HG02884 (cell line): Measurements from ENCODE around the gene KRT76.
"Not testable (repeated sequence)": the region's sequence is repeated elsewhere in the genome, so short reads cannot be mapped to it uniquely, and the experiment has no call there.

ENCODE experiments used
- ATAC-seq: cut with Tn5 transposase; IDR thresholded peaks from one replicate; pipeline ENCODE4 v1.9.1; 2021; ENCODE audit warnings: mild to moderate bottlenecking, moderate library complexity; ENCODE audit not compliant: unreplicated experiment

Gene KRT76

DNA sequence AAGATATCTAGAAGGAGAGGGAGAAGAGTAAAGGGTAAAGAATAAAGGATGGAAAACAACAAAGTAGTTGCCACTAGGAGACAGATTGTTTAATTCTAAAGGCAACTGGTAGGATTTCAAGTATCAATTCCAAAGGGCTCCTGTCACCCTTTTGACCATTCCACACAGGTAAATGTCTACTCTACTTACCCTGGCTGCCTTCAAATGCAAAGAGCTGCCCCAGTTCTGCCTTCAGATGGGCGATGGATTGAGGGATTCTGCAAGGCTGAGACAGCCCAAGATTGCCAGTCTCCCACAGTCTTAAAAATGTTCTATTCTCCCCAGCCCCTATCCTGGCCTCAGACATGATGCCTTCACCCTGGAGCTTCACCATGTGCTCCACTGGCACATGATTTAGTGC, 11.4 kb downstream of the KRT76 start:
- ATAC-seq, result no peak

DNA sequence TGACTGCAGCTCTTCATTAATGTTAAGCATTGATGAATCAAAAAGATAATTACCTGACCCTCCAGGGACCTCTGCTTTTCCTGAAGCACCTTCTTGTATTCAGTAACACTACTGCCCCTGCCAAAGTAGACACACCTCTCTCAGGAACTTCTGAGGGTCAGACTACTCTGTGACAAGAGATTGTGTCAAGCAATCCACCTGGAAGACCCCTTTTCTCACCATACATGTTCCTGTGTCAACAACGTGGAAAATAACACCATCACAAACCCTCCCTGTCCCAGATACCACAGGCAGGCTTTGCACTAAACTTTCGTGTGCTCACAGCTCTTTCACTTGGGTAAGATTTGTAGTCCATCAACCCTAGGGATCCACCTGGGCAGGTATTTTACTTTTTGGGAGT, 13.2 kb downstream of the KRT76 start:
- no peak for ATAC-seq

DNA sequence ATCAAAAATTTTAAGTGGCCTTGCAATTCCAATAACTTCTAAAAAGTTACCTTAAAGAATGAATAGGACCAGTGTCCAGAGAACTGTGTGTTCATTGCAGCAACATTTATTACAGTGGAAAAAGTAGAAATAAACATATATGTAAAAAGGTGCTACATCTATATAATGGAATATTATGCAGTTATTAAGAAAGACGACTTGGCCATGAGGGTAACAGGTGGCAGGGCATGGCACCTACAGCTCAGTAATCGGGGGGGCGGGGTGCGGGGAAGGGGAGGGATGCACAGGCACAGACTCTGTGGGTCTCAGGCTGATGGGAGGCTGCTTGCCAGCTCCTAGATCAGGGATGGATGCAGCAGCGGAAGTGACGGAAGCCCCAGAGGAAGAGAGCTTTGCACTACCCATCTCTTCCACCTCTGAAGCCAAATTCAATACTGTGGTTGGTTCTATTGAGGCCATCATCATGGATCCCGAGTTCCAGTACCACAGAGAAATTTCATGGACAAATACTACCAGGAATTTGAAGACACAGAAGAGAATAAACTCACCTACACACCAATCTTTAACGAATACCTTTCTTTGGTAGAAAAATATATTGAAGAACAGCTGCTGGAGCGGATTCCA, 14.0 kb downstream of the KRT76 start:
- ATAC-seq, result no peak

DNA sequence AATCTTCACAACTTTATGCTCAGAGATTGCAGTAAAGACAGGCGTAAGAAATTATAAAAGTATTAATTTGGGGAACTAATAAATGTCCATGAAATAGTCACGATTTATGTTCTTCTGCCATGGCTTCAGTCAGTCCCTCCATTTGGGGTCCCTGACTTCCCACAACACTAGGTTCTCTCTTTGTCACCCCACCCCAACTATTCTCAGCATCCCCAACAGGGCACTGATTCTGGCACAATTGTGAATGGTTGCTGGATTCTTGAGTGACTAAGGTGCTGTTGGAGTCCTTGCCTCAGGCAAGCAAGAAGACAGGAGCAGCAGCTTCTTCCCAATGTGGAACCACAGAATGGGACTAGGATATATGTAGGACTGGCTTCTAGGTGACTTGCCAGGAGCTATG, 15.3 kb downstream of the KRT76 start:
- ATAC-seq, result no peak

DNA sequence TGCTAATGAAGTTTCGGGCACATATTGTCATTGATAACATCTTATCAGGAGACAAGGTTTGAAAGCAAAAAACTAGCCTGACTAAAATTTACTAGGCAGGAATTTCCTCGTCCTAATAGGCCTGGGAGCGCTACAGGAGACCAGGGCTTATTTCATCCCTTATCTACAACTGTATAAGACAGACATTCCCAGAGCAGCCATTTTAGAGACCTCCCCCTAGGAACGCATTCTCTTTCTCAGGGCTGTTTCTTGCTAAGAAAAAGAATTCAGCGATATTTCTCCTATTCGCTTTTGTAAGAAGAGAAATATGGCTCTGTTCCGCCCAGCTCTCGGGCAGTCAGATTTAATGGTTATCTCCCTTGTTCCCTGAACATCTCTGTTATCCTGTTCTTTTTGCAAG, 15.9 kb downstream of the KRT76 start:
- ATAC-seq, result not testable (repeated sequence)

DNA sequence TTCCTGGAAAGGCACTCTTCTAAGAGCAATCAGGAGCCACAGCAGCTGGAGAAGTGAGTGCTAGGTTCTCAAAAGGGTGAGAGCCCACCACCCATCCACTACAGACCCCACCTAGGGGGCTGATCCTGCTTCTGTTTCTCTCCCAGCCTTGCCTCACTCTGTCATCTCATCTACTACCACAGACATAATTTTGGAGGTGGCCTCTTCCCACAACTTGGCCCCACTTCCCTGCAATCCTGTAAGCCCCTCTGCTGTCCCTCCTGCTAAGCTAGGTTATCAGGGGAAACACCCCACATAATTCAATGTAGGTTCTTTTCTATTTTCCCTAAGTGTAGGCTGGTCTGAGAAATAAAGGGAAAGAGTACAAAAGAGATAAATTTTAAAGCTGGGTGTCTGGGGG, 16.5 kb downstream of the KRT76 start:
- ATAC-seq, result no peak

DNA sequence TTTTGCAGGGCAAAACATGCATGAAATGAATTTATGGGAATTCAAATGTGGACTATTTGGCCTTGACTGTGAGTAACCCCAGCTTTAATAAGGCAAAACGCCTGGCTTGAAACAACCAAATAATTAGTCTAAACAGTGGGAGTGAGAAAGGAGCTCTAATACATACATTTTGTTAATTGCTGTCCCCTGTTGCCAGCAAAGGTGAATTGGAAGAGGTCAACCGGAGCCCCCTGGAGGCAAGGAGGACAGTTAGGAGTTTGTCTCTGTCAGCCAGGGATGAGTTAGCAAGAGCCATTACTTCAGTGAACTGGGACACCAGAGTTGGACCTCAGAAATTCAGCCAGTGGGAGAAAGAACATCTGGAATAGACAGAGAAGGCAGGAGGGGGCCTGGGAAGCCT, 17.4 kb downstream of the KRT76 start:
- ATAC-seq, result no peak

DNA sequence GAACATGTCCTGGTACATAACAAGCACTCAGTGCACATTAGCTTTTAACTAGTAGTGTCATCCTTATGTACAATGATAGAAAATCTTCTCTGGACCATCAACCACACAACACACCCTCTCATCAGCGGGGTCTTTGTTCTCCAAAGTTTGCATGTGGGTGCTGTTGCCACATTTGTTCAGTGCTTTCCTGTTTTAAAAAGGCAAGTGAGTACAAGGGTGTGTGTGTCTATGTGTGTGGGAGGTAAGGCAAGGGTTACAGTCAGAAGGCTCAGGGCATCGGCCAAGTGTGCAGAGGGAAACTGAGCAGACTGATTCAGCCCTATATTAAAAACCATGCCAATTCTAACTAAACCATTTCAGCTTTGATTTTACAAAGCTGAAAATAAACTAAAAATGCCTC, 17.9 kb downstream of the KRT76 start:
- no peak for ATAC-seq

DNA sequence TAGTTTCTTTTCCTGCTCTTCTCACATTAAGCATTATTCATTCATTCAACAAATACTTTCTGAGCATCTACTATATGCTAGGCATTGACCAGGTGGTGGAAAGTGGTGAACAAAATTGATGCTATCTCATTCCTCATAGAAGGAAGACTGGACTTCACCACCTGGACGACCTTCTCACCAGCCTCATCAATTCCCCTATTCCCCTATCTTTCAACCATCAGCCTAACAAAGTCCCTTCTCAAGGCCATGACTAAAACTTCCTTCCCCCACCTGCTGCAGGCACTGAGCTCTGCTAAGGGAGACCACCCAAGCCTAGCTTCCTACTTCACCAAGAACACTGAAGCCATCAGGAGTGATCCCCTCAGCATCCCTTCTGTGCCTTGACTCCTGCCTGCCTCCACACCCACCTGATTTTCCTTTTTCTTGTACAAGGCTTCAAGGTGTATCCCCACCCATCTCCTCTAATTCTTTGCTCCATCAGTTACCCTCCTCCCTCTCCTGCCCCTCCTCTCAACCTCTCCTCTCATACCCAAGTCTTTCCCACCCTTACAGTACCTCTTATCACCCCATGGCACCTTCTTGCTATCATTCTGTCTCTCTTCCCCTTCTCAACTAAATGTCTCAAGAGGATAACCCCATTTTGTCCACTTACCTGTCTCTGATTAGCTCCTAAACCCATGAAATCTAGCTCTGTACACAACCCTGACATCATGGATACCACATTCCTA, 19.5 kb downstream of the KRT76 start:
- ATAC-seq, result no peak

DNA sequence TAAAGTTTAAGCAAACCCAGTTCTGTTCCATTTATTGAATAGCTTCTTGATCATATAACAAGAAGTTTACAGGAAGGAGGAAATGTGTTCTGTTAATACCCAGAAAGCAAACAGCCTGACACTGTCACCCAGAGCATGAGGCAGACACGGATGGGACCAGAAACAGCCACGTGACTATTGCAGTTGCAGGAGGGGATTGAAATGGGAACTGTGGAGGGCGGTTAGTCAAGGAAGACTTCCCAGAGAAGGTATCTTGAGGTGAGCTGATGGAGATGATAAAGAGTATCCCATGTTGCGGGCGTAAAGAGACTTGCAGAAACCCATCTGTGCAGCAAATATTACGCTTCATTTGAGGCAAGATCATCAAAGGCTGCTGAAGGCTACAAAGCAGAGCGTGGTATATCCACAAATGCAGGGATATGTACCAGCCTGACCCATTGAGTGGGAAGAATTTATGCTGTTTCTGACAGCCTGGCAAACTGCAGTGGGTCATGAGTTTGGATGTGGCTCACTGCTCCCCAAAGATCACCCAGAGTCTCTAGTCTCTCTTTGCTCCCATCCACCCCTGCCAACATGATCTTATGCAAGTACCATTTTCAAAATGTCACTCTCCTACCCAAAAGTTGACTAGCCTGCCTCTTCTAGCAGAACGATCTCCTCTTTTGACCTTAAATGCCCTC, 20.7 kb downstream of the KRT76 start:
- ATAC-seq, result no peak

DNA sequence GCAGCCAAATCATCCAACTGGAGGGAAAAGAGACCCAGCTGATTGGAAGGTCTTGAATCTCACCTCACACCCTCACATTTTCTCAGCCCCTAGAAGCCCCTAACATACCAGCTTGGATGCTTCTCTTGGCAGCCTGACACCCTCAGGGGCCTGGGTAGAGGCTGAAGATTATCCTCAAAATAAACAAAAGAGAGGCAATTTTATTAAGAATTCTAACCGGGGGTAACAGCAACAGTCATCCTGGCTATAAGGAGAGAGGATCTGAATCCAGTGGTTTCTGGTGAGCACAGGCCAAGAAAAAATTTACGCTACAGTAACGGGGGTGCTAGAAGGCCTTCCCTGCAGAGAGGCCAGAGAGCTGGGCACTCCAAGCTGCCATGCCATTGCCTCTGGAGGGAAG, 21.6 kb downstream of the KRT76 start:
- ATAC-seq, result no peak

DNA sequence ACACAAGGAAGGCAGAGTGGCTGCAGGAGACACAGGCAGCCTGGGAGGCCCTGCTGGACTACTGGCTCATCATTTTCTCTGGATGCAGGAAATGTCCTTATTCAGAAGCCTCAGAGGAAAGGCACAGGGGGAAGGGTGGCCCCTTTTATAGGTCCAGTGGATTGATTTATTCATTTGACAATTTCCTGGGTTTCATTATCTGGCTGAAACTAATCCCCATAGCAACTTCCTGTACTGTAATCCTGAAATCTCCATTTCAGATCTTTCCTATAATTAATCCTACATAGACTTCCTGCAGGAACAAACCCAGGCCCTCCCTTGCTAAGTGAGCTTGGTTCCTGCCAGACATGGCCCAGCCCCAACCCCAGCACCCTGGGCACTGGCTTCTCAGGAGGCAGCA, 23.0 kb downstream of the KRT76 start:
- ATAC-seq, result no peak

DNA sequence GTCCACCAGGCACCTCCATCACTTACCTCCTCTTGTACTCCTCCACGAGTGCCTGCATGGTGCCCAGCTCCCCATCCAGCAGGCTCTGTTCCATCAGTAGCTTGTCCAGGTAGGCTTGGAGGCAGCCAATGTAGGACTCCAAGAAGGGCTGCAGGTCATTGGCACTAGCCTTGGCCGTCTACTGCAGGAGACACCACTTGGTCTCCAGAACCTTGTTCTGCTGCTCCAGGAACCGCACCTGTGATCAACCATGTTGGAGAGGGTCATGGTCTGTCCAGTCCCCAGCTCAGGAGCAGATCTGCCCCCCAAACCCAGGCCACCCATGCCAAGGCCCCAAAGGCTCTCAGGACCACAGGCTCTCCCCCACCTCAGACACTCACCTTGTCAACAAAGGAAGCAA, 23.9 kb downstream of the KRT76 start:
- no peak for ATAC-seq

DNA sequence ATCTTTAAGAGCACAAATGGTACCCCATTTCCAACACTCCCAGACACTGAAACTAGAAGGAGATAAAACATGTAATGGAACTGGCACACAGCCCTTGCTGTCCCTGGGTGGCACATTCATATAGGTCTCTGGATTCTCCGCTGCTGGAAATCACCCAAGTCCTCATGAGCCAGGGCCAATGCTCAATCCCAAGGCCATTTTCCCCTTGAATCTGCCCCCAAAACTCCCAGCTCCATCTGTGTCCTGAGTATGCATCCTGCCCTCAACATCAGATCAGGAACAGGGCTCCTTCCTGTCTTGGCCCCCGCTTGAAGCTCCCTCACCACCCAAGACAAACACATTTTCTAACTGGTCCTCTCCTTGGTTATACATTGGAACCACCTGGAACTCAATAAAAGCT, 24.6 kb downstream of the KRT76 start:
- ATAC-seq, result no peak

DNA sequence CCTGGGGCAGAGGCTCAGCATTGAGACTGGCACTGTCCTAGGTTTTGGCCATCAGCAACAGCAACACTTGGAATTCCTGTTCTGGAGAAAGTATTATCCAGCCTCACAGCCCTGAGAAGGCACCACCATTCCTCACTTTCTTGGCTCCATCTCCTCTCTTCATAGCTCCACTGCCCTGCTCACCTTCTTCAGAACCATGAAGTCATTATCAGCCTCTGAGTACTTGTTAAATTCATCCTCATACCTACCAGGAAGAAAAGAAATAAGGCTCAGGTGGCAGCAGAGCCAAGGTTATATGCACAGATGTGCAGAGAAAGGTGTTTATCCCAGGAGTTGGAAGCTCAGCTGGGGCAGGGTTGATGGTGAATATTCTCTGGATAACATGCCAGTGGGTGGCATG, 25.4 kb downstream of the KRT76 start:
- ATAC-seq, result no peak

DNA sequence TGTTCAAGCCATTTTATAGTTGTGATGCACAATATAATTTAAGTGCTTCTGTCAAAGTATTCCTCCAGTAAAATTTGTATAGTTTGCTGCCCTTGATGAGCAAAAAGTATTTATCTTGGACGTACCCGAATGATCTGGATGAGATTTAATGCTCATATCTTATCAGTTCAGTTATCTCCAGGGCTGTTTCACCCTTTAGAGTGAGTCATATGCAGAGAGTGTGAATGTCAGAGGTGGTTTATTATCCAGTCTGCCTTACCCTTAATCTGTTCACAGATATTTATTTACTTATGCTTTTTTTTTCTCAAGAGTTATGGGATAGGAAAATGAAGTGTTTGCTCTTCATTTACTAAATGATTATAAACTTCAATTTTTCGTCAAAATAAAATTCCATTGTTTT, 26.6 kb downstream of the KRT76 start:
- not testable (repeated sequence) for ATAC-seq

DNA sequence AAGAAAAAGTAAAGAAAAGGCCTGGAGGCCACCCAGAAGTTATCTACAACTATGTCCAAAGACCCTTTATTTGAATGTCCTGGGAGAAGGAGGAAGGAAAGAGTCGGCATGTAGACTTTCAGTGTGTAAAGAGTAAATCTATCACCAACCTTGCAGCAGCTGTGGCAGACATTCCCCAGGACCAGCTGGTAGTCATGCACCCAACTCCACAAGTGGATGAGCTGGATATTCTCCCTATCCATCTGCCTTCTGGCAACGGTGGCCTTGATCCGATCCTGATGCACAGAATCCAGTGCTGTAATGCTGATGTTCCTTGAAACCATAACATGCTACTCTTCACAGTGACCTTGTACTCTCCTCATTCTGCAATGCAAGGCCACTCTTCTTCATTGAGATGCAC, 27.3 kb downstream of the KRT76 start:
- ATAC-seq, result no peak

DNA sequence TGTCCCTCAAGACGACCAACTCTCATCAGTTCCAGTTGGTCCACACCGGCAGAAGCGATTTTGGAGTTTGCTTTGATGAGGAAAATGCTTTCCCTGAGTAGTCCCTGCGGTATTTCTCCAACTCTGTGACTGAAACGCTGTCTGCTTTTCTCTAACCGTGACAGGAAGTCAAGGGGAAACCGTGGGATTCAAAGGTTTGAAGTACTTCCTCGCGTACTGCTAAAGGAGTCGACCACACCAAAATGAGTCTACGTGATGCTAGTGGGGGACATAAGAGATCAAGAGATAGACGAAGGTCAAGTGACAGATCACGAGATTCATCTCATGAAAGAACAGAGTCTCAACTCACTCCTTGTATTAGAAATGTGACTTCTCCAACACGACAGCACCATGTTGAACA, 28.6 kb downstream of the KRT76 start:
- ATAC-seq, result no peak

DNA sequence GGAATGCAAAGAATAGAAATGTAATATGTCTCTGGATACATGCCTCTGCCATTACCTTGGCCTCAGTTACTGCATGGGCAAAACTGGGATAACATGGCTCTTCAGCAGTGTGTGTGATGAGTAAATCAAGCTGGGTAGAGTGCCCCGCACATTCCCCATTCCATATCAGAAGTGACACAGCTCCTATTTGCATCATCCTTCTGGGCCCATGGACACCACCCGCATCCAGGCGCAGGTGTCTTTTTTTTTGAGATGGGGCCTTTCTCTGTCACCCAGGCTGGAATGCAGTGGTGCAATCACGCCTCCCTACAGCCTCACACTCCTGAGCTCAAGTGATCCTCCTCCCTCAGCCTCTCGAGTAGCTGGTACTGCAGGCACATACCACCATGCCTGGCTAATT, 31.6 kb downstream of the KRT76 start:
- ATAC-seq, result no peak

DNA sequence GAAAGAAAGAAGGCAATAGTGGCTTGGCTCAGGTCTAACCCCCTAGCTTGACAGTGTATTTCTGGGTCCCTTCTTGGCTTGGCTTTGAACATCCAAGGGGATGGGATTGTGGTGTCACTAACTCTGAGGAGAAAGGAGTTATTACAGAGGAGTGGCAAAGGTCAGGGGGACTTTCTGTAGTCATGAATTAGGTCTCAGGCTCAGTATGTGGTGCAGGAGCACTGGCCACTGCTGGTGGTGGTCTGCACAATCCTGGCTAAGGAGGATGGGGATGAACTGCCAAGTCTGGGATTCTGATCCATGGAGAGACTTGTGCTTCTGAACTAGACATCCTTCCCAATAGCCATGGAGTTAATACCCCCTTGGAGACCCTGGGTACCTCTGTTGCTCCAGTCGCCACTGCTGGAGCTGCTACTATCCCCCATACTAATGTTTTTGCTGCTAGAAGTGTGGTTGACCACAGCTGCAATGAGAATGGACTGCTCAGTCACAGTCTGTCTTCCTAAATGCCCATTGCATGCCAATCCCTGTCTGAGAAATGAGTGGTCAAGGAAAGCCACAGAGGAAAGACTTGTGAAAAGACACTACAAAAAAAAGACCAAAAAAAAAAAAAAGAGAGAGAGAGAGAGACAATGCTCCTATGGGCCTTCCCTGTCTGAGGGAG, 32.5 kb downstream of the KRT76 start:
- no peak for ATAC-seq

DNA sequence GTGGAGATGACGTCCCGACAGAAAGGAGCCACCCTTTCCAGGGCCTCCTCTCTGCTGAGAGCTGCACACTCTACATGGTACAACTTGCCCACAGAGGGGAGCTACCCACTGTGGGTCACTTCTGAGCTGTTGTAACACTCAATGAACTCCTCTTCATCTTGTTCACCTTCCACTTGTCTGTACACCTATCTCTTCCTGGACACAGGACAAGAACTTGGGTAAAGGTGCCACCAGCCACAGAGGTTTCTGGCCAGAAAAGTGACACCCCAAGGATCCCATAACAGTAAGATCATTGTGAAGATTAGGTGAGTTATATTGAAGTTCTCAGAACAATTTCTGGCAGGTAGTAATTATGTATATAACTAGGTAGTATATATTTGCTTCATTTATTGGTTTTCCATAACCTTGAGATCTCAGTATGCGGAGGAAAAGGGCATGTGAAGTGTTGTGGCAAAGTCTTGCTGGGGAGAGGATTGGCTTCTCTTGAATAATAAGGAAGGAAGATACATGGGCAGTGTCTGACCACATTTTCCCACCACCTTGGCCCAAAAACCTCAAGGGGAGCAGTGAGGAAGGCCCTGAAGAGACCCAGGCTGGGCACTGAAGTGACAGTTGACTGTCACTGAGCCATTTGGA, 34.2 kb downstream of the KRT76 start:
- no peak for ATAC-seq
